LNCAP (cell line): ENCODE measurements around the gene METTL23.

Experiments
- CTCF ChIP-seq: fragments of 450-650 bp; IDR thresholded peaks from 2 replicates; pipeline ENCODE4 v1.5.1; 2017; ENCODE audit warnings: mild to moderate bottlenecking

Gene METTL23

GRCh38 chr17:76755285-76755684, 28.6 kb downstream of the METTL23 start:
- TF ChIP-seq CTCF = no peak

GRCh38 chr17:76757256-76757655, 30.6 kb downstream of the METTL23 start:
- no peak for TF ChIP-seq CTCF

- TF ChIP-seq CTCF = no peak
These were observed 31.9 kb downstream of the METTL23 start for GRCh38 chr17:76758570-76758969.

GRCh38 chr17:76772842-76773525, 46.3 kb downstream of the METTL23 start:
- TF ChIP-seq CTCF = no peak

GRCh38 chr17:76775021-76775600, 48.5 kb downstream of the METTL23 start:
- TF ChIP-seq CTCF = no peak

GRCh38 chr17:76781056-76781982, 54.7 kb downstream of the METTL23 start:
- TF ChIP-seq CTCF = no peak

GRCh38 chr17:76783146-76783545, 56.5 kb downstream of the METTL23 start:
- TF ChIP-seq CTCF = no peak
